Stomach (tissue), 9 donors: ENCODE results near the gene AKT1S1. TPM values are rescaled to one million over a fixed set of nuclear protein-coding genes. Genes with fewer than 3 reads are reported as not detected.

Experiments used
- DNase-seq, 2 donors: peaks; one replicate each; pipeline versions ENCODE4 v3.0.0 to v3.0.0-alpha.2; 2013 to 2019
- H3K27ac ChIP-seq, 5 donors: fragments of 200-600 bp in 4 of 5; sonication (generic) in 4 of 5; one replicate each; pipeline ENCODE4 v1.5.1; 2013 to 2019; ENCODE audit warnings: mild to moderate bottlenecking in 1 of 5, moderate library complexity in 1 of 5
- H3K27me3 ChIP-seq, 3 donors: fragments of 200-600 bp; sonication (generic); one replicate each; pipeline ENCODE4 v1.5.1; 2017 to 2019; ENCODE audit warnings: mixed run types in 1 of 3
- H3K36me3 ChIP-seq, 4 donors: fragments of 200-600 bp; sonication (generic); 1 replicate in 3 of 4; 2 replicates in 1 of 4; pipeline ENCODE4 v1.5.1; 2016 to 2019
- H3K4me1 ChIP-seq, 4 donors: fragments of 200-600 bp; sonication (generic); one replicate each; pipeline ENCODE4 v1.5.1; 2016 to 2019
- H3K4me3 ChIP-seq, 4 donors: fragments of 200-600 bp; sonication (generic) in 3 of 4; one replicate each; pipeline ENCODE4 v1.5.1; 2016 to 2019; ENCODE audit warnings: mild to moderate bottlenecking in 1 of 4
- H3K9me3 ChIP-seq, 4 donors: fragments of 200-600 bp; sonication (generic); one replicate each; pipeline ENCODE4 v1.5.1; 2016 to 2019
- CTCF ChIP-seq, 7 experiments: fragments of 450-650 bp in 4 of 7; fragments of 200-600 bp in 3 of 7; sonication (generic) in 3 of 7; IDR thresholded peaks; one replicate each; pipeline ENCODE4 v1.5.1; 2016 to 2019; ENCODE audit warnings: antibody characterized with exemption in 7 of 7, control low read depth in 2 of 7, mild to moderate bottlenecking in 1 of 7
- EP300 ChIP-seq: sonication (generic); formaldehyde crosslinking; IDR thresholded peaks from one replicate; pipeline ENCODE4 v1.6.1; 2017; ENCODE audit warnings: antibody characterized with exemption
- POLR2A ChIP-seq, 4 donors: fragments of 450-650 bp; IDR thresholded peaks; one replicate each; pipeline ENCODE4 v1.6.1; 2016; ENCODE audit warnings: antibody characterized with exemption in 4 of 4, control low read depth in 2 of 4, mild to moderate bottlenecking in 1 of 4, moderate library complexity in 1 of 4
- POLR2AphosphoS5 ChIP-seq, 3 donors: sonication (generic); formaldehyde crosslinking; IDR thresholded peaks; one replicate each; pipeline ENCODE4 v1.6.1; 2016; ENCODE audit warnings: antibody characterized with exemption in 3 of 3
- WGBS, 5 donors: extraction: QIAGEN DNeasy Blood & Tissue Kit in 3 of 5; methylation state at CpG; one replicate each; pipeline versions ENCODE4 v1.1.5 to v1.1.7; 2013 to 2018; 5-methylcytosine and 5-hydroxymethylcytosine counted together
- intact Hi-C: fragments of 100-400 bp; cut with DNase I; formaldehyde crosslinking; loops from one replicate; pipeline ENCODE4 v1.15.1; 2023; ENCODE audit warnings: low total_unique reads
- polyA plus RNA-seq, 3 donors: library from polyadenylated mRNA; stranded (reverse); fragments of 200-250 nt; gene quantifications; one replicate each; pipeline ENCODE4 v1.2.3, GENCODE V29; 2013
- total RNA-seq, 5 donors: library from RNA; depleted of rRNA; stranded (reverse); fragments of >200 nt; gene quantifications; one replicate each; pipeline versions ENCODE4 v1.1.0 to v1.2.3, GENCODE V29; 2014 to 2016
- donor health status: healthy with polysubstance abuse.
- donor health status: Bipolar disorder and iron deficiency.
- donor health status: healthy.

Gene AKT1S1
- total and polyA plus RNA-seq, 8 donors = 3.5 to 63.7 (median 29.1) TPM

- no peak for TF ChIP-seq POLR2AphosphoS5 (IDR thresholded peaks at IDR 0.05)
- H3K27ac ChIP-seq = no peak overlapping the region
- H3K4me1 ChIP-seq = peaks cover 0 to 13% (median 0%) of the 10 kb centered on the region in 4 donors
- no peak overlapping the region for H3K4me3 ChIP-seq
- H3K36me3 ChIP-seq = peaks cover 3 to 100% (median 79%) of the 10 kb centered on the region in 4 donors
- 88 to 98% (median 94%) methylated on average over 8 of the region's 8 CpGs for WGBS, 5 donors
- no peaks in the 10 kb centered on the region for H3K27me3 ChIP-seq
- no peak for DNase-seq
- H3K9me3 ChIP-seq = no peaks in the 10 kb centered on the region
- intact Hi-C loops = no loop called here
These were observed 40.9 kb upstream of the AKT1S1 start for GRCh38 chr19:49918089-49918488.

GRCh38 chr19:49916839-49917733 is 39.9 kb upstream of the AKT1S1 start:
- intact Hi-C loops = no loop called here
- no peak overlapping the region for H3K4me3 ChIP-seq
- H3K9me3 ChIP-seq = no peaks in the 10 kb centered on the region
- H3K4me1 ChIP-seq = peaks cover 0 to 3% (median 0%) of the 10 kb centered on the region in 4 donors
- WGBS, 5 donors = 81 to 87% (median 84%) methylated on average over 21 of the region's 21 CpGs
- H3K27me3 ChIP-seq = no peaks in the 10 kb centered on the region
- peaks cover 0 to 98% (median 78%) of the 10 kb centered on the region in 4 donors for H3K36me3 ChIP-seq
- H3K27ac ChIP-seq = no peak overlapping the region
- DNase-seq = peak in 1 of 2 donors; percentile 47
- TF ChIP-seq CTCF (IDR thresholded peaks at IDR 0.05) = no peak
- TF ChIP-seq POLR2A (IDR thresholded peaks at IDR 0.05) = no peak
- TF ChIP-seq EP300 = no peak
- no peak for TF ChIP-seq POLR2AphosphoS5 (IDR thresholded peaks at IDR 0.05)

- WGBS, 5 donors = 96 to 100% (median 99%) methylated on average over 6 of the region's 6 CpGs
- intact Hi-C loops = no loop called here
- H3K27me3 ChIP-seq = no peaks in the 10 kb centered on the region
- TF ChIP-seq POLR2A (IDR thresholded peaks at IDR 0.05) (no peak), POLR2AphosphoS5 (IDR thresholded peaks at IDR 0.05) (no peak), CTCF (IDR thresholded peaks at IDR 0.05) (no peak)
- H3K36me3 ChIP-seq = peaks cover 0 to 87% (median 65%) of the 10 kb centered on the region in 4 donors
- H3K4me3 ChIP-seq = no peak overlapping the region
- H3K9me3 ChIP-seq = no peaks in the 10 kb centered on the region
- H3K4me1 ChIP-seq = peaks cover 0 to 14% (median 6%) of the 10 kb centered on the region in 4 donors
- DNase-seq = no peak
- H3K27ac ChIP-seq = no peak overlapping the region
These were observed 38.1 kb upstream of the AKT1S1 start for GRCh38 chr19:49915271-49915670.

- no peak for DNase-seq
- Histone ChIP-seq H3K27me3 (no peaks in the 10 kb centered on the region), H3K27ac (no peak overlapping the region), H3K36me3 (peaks cover 7 to 87% (median 76%) of the 10 kb centered on the region in 4 donors), H3K4me1 (peaks cover 0 to 14% (median 6%) of the 10 kb centered on the region in 4 donors), H3K4me3 (no peak overlapping the region), H3K9me3 (no peaks in the 10 kb centered on the region)
- WGBS, 5 donors = 86 to 94% (median 91%) methylated on average over 10 of the region's 10 CpGs
- TF ChIP-seq POLR2AphosphoS5 (IDR thresholded peaks at IDR 0.05) (no peak), EP300 (no peak), CTCF (IDR thresholded peaks at IDR 0.05) (no peak), POLR2A (IDR thresholded peaks at IDR 0.05) (no peak)
- intact Hi-C loops = no loop called here
These were observed 36.6 kb upstream of the AKT1S1 start for GRCh38 chr19:49913720-49914119.
